Measurements from ENCODE around the gene KLHL22.

Gene KLHL22

DNA sequence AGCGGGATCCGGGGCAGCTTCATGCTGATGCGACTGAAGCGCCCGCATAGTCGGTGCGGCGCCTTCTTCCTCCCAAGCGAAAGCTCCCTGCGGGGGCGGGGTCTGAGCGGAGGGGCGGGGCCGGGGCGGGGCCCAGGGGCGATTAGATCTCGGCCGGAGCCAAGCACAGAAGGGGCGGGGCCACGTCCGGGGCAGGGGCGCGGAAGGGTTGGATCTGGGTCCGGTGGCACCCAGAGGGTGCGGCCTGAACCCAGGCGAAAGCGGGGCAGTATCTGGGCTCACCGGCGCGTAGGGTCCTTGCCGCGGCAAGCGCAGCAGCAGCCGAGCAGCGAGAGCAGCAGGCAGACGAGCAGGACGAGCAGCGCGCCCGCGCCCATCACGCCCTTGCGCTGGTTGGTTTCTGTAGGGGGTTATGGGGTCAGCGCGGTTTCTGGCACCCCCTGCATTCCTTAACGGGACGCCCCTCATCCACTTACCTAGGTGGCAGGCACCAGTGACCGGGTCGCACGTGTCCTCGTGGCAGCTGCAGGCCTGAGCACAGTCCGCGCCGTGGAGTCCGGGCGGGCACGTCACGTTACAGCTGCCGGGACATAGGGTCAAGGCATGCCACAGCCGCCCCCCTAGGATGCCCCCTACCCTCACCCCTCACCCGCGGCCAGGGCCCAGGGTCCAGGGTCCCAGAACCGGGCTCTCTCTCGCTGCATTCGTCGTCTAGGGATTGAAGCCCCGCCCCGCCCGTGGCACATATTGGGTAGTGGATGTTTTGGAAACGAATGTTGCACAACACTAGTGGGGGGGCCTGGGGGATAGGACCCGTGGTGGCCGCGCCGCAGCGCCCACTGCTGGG lies 66.1 kb downstream of the KLHL22 start:
- TF ChIP-seq, protein P1, sequence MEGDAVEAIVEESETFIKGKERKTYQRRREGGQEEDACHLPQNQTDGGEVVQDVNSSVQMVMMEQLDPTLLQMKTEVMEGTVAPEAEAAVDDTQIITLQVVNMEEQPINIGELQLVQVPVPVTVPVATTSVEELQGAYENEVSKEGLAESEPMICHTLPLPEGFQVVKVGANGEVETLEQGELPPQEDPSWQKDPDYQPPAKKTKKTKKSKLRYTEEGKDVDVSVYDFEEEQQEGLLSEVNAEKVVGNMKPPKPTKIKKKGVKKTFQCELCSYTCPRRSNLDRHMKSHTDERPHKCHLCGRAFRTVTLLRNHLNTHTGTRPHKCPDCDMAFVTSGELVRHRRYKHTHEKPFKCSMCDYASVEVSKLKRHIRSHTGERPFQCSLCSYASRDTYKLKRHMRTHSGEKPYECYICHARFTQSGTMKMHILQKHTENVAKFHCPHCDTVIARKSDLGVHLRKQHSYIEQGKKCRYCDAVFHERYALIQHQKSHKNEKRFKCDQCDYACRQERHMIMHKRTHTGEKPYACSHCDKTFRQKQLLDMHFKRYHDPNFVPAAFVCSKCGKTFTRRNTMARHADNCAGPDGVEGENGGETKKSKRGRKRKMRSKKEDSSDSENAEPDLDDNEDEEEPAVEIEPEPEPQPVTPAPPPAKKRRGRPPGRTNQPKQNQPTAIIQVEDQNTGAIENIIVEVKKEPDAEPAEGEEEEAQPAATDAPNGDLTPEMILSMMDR (IDR thresholded peaks at IDR 0.05; ENCODE audit: low read length, missing control alignments): no peak
- no peak for DNase-seq (ENCODE audit: low read depth)
- no peak overlapping the region for H3K4me3 ChIP-seq (replicated peaks; ENCODE audit: low read depth, low read length)

DNA sequence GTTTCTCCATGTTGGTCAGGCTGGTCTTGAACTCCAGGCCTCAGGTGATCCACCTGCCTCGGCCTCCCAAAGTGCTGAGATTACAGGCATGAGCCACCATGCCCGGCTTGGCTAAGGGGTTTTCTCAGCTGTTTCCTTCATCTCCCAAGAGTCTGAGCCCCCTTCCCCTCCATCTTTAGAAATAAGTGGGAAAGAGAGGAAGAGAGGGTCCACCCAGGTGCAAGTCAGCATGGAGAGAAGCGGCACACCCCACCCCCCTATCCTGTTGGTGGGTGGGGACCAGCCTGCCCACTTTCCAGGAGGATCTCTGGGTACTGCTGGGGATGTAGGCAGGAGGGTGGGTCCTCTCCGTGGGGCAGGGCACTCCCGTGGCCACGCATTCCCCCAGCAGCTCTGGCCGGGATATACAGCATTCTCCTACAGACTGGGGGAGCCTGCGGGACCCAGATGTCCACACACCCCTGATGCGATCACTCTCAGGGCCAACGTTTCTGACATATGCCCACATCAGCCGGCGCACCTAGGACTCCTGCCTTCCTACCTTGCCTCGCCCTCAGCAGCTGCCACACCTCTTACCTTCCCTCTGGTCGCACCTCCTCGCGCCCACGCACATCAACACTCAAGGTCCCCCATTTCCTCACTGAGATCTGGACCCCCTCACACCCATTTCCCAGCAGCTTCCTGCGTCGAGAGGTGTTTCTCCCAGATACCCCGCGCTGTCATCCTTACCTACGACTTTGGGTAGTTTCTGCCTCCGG lies 66.9 kb downstream of the KLHL22 start:
- no peak overlapping the region for H3K4me3 ChIP-seq (replicated peaks; ENCODE audit: low read depth, low read length)
- no peak for DNase-seq (ENCODE audit: low read depth)
- TF ChIP-seq, protein P1 (IDR thresholded peaks at IDR 0.05; ENCODE audit: low read length, missing control alignments): no peak

DNA sequence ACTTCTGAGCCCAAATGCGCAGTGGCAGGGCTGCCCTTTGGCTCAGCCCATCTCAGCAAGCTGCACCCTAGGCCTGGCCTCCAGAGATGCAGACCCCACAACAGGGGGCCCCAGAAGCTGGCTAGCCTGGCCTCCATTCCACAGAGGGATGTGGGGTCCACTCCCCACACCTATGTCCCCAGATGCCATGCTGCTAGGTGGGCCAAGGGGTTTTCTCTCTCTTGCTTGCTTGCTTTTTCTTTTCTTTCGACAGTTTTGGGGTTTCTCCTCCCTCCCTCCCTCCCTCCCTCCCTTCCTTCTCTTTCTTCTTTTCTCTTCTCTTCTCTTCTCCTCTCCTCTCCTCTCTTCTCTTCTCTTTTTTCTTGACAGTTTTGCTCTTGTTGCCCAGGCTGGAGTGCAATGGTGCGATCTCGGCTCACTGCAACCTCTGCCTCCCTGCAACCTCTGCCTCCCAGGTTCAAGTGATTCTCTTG lies 67.6 kb downstream of the KLHL22 start:
- no peak for DNase-seq (ENCODE audit: low read depth)
- TF ChIP-seq, protein P1 (IDR thresholded peaks at IDR 0.05; ENCODE audit: low read length, missing control alignments): no peak
- no peak overlapping the region for H3K4me3 ChIP-seq (replicated peaks; ENCODE audit: low read depth, low read length)

DNA sequence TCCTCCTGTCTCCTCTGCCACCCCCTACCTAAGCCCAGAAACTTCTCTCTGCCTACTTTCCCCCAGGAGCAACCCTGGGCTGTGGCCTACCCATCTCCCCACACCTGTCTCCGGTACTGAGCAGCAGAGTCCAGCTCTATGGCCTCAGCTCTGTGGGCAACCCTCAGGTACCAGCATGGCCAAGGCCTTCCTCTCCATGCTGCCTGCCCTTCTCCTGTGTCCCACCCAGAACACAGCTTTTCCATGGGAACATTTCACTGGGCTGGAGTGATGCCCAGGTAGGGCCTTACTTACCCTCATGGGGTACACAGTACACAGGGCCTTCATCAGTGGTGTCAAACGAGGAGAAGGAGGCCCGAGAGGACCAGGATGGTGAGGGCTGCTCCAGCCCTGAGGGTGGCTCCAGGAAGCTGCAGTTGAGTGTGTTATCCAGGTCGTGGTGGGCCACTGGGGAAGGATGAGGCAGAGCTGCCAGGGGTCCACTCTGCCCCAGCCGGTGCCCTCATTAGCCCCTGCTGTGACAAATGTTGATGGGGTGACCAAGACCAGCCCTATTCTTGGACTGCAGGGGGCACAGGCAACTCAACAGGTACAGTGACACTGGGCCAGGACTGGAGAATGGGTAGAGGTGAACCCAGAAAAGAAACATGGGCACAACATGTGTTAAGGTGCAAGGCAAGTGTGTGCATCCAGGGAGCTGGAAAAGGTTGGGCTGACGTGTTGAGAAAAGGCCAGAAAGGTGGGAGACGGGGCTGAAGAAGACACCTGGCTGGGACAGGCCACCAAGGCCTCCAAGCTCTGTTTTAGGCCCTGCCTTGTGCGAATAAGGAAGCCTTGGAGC lies 68.3 kb downstream of the KLHL22 start:
- TF ChIP-seq, protein P1 (IDR thresholded peaks at IDR 0.05; ENCODE audit: low read length, missing control alignments): no peak
- no peak overlapping the region for H3K4me3 ChIP-seq (replicated peaks; ENCODE audit: low read depth, low read length)
- DNase-seq (ENCODE audit: low read depth): no peak

DNA sequence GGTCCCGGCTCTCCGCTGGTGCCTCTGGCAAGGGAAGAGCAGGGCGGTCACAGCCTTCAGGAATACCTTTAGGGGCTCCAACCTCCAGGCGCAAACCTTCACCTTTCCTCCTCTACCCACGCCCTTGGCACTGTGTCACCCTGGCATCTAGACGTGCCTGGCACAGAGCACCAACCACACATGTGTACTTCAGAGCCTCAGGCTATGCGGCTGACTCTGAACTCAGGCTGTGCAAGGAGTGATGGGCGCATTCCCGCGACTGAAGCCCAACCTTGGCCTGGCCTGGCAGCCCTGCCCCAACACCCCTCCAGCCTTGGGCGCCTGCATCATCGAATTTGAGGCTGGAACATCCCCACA lies 69.4 kb downstream of the KLHL22 start:
- H3K4me3 ChIP-seq (replicated peaks; ENCODE audit: low read depth, low read length): no peak overlapping the region
- no peak for DNase-seq (ENCODE audit: low read depth)
- TF ChIP-seq, protein P1 (IDR thresholded peaks at IDR 0.05; ENCODE audit: low read length, missing control alignments): no peak

DNA sequence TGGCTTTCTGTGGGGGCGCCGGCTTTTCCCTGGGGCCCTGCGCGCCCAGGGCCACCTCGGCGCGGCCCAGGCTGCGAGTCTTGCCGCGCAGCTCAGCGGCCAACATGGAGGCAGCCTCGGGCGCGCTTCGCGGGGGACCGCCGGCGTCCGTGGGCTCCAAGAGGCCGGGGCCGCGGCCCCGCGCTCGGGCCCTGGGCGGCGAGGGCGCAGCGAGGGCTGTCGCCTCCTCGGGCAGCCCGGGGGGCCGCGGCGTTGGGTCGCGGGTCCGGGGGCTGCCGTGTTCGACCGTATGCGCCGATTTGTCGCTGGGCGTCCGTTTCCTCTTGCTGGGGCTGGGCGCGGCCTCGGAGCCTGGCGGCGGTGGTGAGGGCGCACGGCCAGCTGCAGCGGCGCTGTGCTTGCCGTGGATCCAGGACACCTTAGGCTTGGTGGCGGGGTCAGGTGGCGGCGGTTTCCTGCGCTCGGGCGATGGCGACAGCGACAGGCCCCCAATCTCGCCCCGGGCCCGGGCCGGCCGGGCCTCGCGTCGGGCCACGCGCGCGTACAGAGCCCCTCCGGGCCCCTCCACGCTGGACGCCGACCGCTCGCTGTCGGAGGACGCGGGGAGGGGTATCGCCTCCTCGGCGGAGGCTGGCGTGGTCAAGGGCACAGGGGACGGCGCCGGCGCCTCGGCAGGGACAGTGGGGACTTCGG lies 69.9 kb downstream of the KLHL22 start:
- TF ChIP-seq, protein P1 (IDR thresholded peaks at IDR 0.05; ENCODE audit: low read length, missing control alignments): no peak
- no peak for DNase-seq (ENCODE audit: low read depth)
- H3K4me3 ChIP-seq (replicated peaks; ENCODE audit: low read depth, low read length): no peak overlapping the region

Measured in fibroblast of pulmonary artery (primary cell).